PFSK-1 (cell line): ENCODE measurements around the gene MRTFB.

Experiments
- REST ChIP-seq, 2 experiments: IDR thresholded peaks; 2 replicates each; pipeline versions ENCODE4 v1.6.1 to v1.8.0; 2011 to 2012; ENCODE audit warnings: low read depth in 2 of 2, low read length in 2 of 2, control low read depth in 1 of 2, inconsistent platforms in 1 of 2, mild to moderate bottlenecking in 1 of 2, moderate library complexity in 1 of 2; ENCODE audit not compliant: insufficient read depth in 1 of 2
- SIN3A ChIP-seq: IDR thresholded peaks from 2 replicates; pipeline ENCODE4 v1.6.1; 2012; ENCODE audit warnings: mild to moderate bottlenecking, low read length, moderate library complexity, borderline replicate concordance; ENCODE audit not compliant: insufficient read depth
- TAF1 ChIP-seq: IDR thresholded peaks from 2 replicates; pipeline ENCODE4 v1.6.1; 2012; ENCODE audit warnings: low read length, control low read depth, borderline replicate concordance; ENCODE audit not compliant: insufficient read depth

DNA sequence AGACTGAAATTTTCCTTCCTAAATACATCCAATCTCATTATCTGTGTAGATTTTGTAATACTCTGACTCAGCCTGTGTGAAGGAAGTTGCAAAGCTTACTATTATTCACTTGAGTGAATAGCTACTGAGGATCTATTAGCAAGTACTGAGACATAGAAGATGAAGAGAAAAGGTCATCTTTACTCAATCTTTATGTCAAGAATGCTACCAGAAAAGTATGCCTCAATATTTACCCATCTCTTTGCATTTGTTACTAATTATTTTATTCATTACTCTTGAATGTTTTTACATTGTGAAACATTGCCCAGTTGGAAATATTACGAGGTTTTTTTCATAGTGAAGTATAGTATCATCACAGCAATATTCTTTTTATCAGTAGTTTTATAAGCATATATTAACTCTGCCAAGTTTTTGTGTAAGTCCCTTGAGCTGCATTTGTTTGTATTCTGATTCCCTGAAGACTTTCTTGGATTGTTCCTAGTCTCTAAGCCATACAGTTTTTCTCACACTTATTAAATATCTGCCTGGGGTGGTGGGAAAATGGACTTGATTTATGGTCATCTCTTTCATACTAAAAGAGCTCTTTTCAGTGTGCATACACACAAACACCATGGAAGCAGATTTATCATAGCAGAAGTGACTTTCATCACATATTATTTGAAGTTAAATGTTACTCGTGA lies 110.4 kb downstream of the MRTFB start:
- TF ChIP-seq SIN3A (no peak), REST (IDR thresholded peaks at IDR 0.05; ENCODE audit: insufficient read depth in 1 of 2, low read depth in 2 of 2, low read length in 2 of 2) (no peak), TAF1 (no peak)
